ENCODE data around the gene HOXB1. TPM values are rescaled to one million over a fixed set of nuclear protein-coding genes. Genes with fewer than 3 reads are reported as not detected.

The HOXB1 gene
- total and polyA plus RNA-seq, 10 donors, result 0.06 TPM; not detected in 9

- no peak for DNase-seq
- Histone ChIP-seq H3K36me3 (peaks cover 0 to 9% (median 0%) of the 10 kb centered on the region in 6 donors), H3K4me3 (peak overlapping the region in 6 of 8 donors; percentile 10 to 54 (median 19)), H3K4me1 (peaks cover 0 to 51% (median 11%) of the 10 kb centered on the region in 6 donors), H3K9me3 (no peaks in the 10 kb centered on the region), H3K27ac (peak overlapping the region in 7 of 8 donors; percentile 54 to 94 (median 67)), H3K27me3 (replicated peaks in 1 of 7) (peaks cover 0 to 52% (median 6%) of the 10 kb centered on the region in 7 donors)
- WGBS, 5 donors, result 11 to 27% (median 18%) methylated on average over 25 to 36 of the region's 36 CpGs
- intact Hi-C loops (cut with DNase I; ENCODE audit: low total_unique reads), result no loop called here
- TF ChIP-seq CTCF (IDR thresholded peaks at IDR 0.05 in 8 of 11, conservative IDR thresholded peaks at IDR 0.05 in 3 of 11) (no peak), POLR2A (IDR thresholded peaks at IDR 0.05) (no peak), POLR2AphosphoS5 (IDR thresholded peaks at IDR 0.05) (no peak)
These were observed 24.7 kb upstream of the HOXB1 start for GRCh38 chr17:48555258-48556228.

- TF ChIP-seq CTCF (IDR thresholded peaks at IDR 0.05 in 8 of 11, conservative IDR thresholded peaks at IDR 0.05 in 3 of 11) (no peak), POLR2A (IDR thresholded peaks at IDR 0.05) (no peak), POLR2AphosphoS5 (IDR thresholded peaks at IDR 0.05) (no peak)
- Histone ChIP-seq H3K4me1 (peaks cover 0 to 44% (median 11%) of the 10 kb centered on the region in 6 donors), H3K27me3 (replicated peaks in 1 of 7) (peaks cover 0 to 52% (median 6%) of the 10 kb centered on the region in 7 donors), H3K36me3 (peaks cover 0 to 17% (median 0%) of the 10 kb centered on the region in 6 donors), H3K9me3 (no peaks in the 10 kb centered on the region), H3K27ac (peak overlapping the region in 7 of 8 donors; percentile 54 to 94 (median 61)), H3K4me3 (peak overlapping the region in 3 of 8 donors; percentile 1 to 54 (median 20))
- intact Hi-C loops (cut with DNase I; ENCODE audit: low total_unique reads), result no loop called here
- WGBS, 5 donors, result 71 to 86% (median 79%) methylated on average over 42 to 44 of the region's 44 CpGs
- no peak for DNase-seq
These were observed 23.8 kb upstream of the HOXB1 start for GRCh38 chr17:48554412-48555257.

GRCh38 chr17:48553826-48554225, 23.0 kb upstream of the HOXB1 start:
- peak overlapping the region in 7 of 8 donors; percentile 48 to 94 (median 61) for H3K27ac ChIP-seq
- 73 to 90% (median 81%) methylated on average over 1 of the region's 1 CpG for WGBS, 5 donors
- DNase-seq, result no peak
- peaks cover 0 to 17% (median 0%) of the 10 kb centered on the region in 6 donors for H3K36me3 ChIP-seq
- peak overlapping the region in 3 of 8 donors; percentile 1 to 54 (median 20) for H3K4me3 ChIP-seq
- intact Hi-C loops (cut with DNase I; ENCODE audit: low total_unique reads), result no loop called here
- H3K9me3 ChIP-seq, result no peaks in the 10 kb centered on the region
- H3K4me1 ChIP-seq, result peaks cover 0 to 49% (median 11%) of the 10 kb centered on the region in 6 donors
- peaks cover 0 to 52% (median 6%) of the 10 kb centered on the region in 7 donors for H3K27me3 ChIP-seq (replicated peaks in 1 of 7)
- TF ChIP-seq CTCF (IDR thresholded peaks at IDR 0.05 in 8 of 11, conservative IDR thresholded peaks at IDR 0.05 in 3 of 11), result no peak

Measured in spleen (tissue), 11 donors.